SK-N-SH (cell line): Measurements from ENCODE around the gene AMACR.

Experiments used
- JUND ChIP-seq: IDR thresholded peaks from 2 replicates; pipeline ENCODE4 v1.4.0; 2012
- NFIC ChIP-seq: IDR thresholded peaks from 2 replicates; pipeline ENCODE4 v1.4.0; 2012; ENCODE audit warnings: borderline replicate concordance
- NRF1 ChIP-seq: IDR thresholded peaks from 2 replicates; pipeline ENCODE4 v1.6.1; 2012; ENCODE audit warnings: low read depth, mild to moderate bottlenecking, low read length
- POLR2AphosphoS5 ChIP-seq: IDR thresholded peaks from 2 replicates; pipeline ENCODE4 v1.6.1; 2012; ENCODE audit warnings: low read depth, low read length
- TF ChIP-seq, protein P1 (sequence below): fragments of 200-600 bp; sonication (generic); IDR thresholded peaks from 2 replicates; pipeline ENCODE4 v1.6.1; 2017; ENCODE audit warnings: antibody characterized with exemption, mild to moderate bottlenecking, moderate library complexity

DNA sequence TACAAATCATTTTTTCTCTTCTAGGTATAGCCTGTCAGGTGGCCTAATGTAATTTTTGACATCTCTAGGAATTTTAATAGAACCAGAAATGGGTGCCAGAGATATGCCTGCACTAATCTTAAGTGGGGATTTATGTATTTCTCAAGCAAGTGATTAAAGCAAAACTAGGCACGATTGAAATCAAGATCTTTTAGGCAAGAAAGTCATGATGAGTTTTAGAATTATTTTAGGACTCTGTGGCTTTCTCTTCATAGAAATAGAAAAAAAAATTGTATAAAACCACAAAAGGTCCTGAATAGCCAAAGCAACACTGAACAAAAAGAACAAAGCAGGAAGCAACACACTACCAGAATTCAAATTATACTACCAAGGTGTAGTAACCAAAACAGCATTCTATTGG lies 952 bp upstream of the AMACR start:
- TF ChIP-seq, protein P1, sequence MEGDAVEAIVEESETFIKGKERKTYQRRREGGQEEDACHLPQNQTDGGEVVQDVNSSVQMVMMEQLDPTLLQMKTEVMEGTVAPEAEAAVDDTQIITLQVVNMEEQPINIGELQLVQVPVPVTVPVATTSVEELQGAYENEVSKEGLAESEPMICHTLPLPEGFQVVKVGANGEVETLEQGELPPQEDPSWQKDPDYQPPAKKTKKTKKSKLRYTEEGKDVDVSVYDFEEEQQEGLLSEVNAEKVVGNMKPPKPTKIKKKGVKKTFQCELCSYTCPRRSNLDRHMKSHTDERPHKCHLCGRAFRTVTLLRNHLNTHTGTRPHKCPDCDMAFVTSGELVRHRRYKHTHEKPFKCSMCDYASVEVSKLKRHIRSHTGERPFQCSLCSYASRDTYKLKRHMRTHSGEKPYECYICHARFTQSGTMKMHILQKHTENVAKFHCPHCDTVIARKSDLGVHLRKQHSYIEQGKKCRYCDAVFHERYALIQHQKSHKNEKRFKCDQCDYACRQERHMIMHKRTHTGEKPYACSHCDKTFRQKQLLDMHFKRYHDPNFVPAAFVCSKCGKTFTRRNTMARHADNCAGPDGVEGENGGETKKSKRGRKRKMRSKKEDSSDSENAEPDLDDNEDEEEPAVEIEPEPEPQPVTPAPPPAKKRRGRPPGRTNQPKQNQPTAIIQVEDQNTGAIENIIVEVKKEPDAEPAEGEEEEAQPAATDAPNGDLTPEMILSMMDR, result no peak
- TF ChIP-seq POLR2AphosphoS5 (no peak), NFIC (no peak), JUND (no peak), NRF1 (no peak)
